Activated T-cell treated with anti-CD3 and anti-CD28 coated beads for 48 hours (primary cell): ENCODE data around the gene ANKRD40.

Experiments used
- DNase-seq: peaks from one replicate; pipeline ENCODE4 v3.0.0-alpha.2; 2020; ENCODE audit warnings: low read depth

ANKRD40 gene

DNA sequence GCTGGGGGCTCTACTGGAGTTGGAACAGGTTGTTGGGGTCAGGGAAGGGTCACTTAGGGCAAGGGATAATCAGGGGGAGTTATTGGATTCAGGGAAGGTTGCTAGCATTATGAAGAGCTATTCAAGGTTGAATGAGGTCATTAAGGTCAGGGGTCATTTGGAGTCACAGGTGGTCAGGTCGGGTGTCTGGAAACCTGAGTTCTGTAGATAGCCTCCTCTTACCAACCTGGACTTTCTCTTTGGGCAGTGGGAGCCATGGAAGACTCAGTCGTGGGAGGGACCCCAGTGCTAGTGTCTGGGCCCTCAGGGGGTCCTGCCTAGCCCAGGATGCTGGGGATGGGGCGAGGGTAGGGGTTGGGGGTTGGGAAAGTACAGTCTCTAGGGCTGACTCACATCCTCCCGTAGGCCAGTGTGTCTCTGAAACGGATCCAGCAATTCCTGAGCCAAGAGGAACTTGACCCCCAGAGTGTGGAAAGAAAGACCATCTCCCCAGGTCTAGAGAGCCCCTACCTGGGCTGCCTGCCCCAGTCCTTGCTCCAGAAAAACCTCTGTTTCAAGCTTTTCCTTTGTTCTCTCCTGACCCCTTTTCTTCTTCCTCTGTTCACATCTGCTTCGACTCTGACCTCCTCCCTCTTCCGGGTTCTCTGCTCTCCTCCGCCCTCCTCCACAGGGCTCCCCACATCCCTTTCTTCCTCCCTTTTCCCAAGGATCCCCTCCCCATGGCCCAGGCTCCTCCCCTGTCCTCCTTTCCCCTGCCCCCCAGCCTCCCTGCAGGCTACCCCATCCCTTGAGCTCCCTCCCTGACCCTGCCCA, 39.5 kb downstream of the ANKRD40 start:
- DNase-seq: no peak

DNA sequence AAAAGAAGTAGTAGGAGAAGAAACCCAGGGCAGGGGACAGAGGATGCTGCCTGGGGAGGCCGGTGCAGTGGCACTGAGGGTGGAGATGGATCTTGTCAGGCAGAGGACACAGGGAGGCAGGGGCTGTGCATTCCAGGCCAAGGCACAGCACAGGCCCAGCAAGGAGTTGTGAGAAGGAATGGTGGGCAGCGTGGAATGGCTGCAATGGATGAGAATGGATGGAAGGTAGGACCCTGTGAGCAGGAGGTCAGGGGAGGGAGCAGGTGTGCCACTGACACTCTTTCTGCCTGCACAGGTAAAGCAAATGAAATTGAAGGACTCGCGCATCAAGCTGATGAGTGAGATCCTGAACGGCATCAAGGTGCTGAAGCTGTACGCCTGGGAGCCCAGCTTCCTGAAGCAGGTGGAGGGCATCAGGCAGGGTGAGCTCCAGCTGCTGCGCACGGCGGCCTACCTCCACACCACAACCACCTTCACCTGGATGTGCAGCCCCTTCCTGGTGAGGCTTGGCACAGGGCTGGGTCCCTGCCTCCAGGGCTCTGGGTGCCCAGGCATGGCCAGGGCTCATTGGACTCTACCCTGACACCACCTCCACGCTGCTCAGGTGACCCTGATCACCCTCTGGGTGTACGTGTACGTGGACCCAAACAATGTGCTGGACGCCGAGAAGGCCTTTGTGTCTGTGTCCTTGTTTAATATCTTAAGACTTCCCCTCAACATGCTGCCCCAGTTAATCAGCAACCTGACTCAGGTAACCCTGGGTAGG, 40.3 kb downstream of the ANKRD40 start:
- no peak for DNase-seq

DNA sequence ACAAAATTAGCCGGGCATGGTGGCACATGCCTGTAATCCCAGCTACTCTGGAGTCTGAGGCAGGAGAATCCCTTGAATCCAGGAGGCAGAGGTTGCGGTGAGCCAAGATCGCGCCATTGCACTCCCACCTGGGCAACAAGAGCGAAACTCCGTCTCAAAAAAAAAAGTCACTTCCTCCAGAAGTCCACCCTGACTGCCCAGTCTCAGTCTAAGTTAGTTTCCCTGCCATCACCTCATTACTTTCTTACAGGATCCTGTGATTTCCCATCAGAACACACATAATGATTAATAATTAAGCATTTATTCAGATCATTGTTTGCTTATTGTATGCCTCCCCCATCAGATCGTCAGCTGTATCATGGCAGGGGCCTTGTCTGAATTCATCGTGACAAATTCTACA, 41.4 kb downstream of the ANKRD40 start:
- no peak for DNase-seq

DNA sequence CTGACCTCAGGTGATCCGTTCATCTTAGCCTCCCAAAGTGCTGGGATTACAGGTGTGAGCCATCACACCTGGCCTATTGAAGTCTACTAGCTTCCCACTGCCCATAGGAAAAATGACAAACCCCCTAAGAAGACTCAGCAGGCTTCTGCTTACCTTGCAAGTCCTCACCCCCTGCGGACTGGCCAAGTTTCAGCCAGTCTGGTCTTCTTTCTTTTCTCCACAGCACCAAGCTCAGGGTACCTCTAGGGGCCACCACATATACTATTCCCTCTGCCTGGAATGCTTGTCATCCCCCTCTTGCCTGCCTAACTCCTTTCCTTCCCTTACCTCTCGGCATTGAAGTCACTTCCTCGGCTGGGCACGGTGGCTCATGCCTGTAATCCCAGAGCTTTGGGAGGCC, 41.9 kb downstream of the ANKRD40 start:
- DNase-seq: no peak

GRCh38 chr17:50664788-50665458, 42.8 kb downstream of the ANKRD40 start:
- DNase-seq: no peak

GRCh38 chr17:50663812-50664374, 43.8 kb downstream of the ANKRD40 start:
- no peak for DNase-seq

- no peak for DNase-seq
Observed at GRCh38 chr17:50662632-50663225, 45.0 kb downstream of the ANKRD40 start.

- peak; percentile 10 for DNase-seq
Observed at GRCh38 chr17:50661795-50662391, 45.8 kb downstream of the ANKRD40 start.

DNA sequence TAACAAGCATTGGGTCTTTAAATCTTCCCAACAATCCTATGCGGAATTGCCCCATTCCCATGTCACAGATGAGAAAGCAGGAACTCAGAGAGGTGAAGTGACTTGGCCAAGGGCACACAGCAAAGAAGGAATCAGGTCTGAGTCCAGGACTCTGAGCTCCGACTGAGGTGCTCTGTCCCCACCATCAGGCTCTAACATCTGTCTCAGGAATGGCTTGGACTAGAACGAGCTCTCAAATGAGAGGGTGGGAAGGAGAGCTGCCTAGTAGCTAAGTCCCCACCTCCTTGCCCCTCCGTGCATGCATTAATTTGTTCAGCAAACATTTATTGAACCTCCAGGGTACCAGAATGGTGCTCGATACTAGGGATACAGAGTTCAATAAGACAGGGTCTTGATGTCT, 46.4 kb downstream of the ANKRD40 start:
- DNase-seq: no peak

DNA sequence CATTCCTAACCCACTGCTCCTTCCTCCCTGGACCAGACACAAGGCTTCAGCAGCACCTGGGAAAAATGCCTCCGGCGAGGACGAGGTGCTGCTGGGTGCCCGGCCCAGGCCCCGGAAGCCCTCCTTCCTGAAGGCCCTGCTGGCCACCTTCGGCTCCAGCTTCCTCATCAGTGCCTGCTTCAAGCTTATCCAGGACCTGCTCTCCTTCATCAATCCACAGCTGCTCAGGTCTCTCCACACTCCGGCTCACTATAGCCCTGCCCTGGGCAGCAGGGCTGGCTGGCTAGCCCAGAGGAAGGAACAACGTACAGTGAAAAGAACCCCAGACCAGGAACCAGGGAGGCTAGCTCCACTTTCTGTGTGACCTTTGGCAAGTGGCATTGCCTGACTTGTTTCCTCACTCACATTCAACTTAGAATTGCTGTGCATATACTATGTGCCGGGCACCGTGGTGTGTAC, 46.8 kb downstream of the ANKRD40 start:
- DNase-seq: no peak

DNA sequence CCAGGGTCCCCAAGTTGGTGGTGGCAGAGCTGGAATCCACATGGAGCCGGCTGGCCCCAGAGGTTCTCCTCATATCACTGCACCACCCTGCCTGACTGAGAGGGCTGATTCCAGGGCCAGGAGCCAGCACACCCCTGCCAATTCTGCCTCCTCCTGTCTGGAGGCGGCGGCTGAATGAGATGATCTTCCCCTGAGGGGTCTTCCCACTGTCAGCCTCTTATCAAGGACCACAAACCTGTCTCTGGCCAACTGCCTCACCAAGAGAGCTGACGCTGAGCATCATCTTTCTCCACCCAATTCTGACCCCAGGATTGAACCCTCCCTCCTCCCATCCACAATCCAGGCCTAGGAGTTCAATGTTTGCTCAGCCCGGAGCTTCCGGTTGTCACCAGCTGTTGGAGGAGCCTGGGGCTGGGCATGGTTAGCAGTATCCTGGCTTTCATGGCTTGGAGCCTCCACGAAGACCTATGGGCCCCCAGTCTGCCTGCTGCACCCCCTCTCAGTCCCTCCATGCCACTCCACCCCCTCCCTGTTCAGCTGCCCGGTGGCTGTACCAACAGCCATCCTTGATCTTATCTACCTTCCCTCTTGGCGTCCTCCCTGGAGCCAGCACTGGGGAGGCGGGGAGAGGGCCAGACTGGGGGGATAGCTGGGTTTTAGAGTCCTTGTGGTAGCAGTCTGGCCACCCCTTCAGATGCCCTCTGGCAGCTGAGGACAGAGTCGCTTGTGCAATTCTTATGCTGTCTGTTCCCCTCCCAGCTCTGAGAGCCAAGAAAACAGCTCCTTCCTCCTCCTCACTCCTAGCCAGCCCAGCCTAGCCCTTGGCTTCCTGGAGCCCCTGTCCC, 47.5 kb downstream of the ANKRD40 start:
- DNase-seq: no peak

DNA sequence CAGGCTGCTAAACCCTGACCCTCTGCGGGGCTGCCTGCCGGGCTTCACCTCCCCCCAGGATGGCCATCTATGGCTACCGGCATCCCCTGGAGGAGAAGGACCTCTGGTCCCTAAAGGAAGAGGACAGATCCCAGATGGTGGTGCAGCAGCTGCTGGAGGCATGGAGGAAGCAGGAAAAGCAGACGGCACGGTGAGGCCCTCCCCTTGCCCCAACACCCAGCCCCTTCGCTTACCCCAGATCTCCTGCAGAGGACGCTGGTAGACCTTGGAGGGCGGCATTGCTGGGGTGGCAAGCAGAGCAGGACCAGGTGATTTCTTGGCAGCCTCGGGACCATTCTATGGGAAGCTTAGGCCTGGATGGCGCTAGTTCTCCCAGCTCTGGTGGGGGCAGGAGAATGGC, 48.5 kb downstream of the ANKRD40 start:
- DNase-seq: no peak

DNA sequence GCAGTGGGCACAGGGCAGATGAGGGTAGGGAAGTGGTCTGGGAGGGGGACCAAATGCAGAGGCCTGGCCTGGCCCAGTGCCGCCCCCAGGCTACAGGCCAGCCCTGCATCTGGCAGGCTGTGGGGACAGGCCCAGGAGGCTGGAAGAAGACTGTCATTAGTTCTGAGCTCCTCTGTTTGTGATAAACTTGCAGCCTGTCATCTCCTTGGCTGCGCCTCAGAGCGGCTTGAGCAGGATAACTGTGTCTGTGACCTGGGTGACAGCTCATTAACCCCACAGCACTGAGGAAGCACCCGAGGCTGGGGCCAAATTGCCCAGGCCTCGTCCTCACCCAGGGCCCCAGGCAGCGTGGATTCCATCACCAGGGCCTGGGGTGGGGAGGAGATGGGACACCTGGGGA, 49.1 kb downstream of the ANKRD40 start:
- no peak for DNase-seq

- DNase-seq: no peak
Observed at GRCh38 chr17:50657627-50658026, 50.1 kb downstream of the ANKRD40 start.

GRCh38 chr17:50657054-50657453, 50.7 kb downstream of the ANKRD40 start:
- no peak for DNase-seq

DNA sequence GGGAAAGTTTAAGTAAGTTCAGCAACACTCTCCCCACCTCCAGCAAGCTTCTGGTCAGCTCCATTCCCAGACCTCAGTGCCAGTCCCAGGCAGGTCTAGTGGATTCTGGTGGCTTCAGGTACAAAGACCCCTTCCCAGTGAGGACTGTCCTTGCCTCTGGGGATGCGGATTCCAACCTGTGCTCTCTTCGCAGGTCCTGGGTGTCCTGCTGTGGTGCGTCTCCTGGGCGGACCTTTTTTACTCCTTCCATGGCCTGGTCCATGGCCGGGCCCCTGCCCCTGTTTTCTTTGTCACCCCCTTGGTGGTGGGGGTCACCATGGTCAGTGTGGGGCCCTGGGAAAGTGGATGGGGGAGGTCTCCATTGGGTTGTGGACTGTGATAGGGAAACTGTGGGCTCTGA, 51.2 kb downstream of the ANKRD40 start:
- DNase-seq: no peak

- DNase-seq: no peak
Observed at GRCh38 chr17:50653738-50654137, 54.0 kb downstream of the ANKRD40 start.

DNA sequence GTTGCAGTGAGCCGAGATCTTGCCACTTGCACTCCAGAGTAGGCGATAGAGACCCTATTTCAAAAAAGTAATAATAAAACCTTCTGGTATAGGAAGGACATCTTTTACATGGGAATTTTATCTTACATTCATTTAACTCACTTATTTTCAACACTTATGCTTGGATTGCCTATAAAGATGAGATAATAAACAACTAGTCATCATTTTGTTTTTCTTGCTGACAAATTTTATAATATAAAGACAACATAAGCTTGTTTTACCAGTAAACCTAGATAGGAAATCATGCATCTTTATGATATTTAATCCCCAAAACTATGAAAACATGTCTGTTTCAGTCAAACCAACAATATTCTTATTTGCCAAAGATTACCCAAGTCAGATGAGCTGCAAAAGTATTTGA, 56.1 kb downstream of the ANKRD40 start:
- DNase-seq: no peak

DNA sequence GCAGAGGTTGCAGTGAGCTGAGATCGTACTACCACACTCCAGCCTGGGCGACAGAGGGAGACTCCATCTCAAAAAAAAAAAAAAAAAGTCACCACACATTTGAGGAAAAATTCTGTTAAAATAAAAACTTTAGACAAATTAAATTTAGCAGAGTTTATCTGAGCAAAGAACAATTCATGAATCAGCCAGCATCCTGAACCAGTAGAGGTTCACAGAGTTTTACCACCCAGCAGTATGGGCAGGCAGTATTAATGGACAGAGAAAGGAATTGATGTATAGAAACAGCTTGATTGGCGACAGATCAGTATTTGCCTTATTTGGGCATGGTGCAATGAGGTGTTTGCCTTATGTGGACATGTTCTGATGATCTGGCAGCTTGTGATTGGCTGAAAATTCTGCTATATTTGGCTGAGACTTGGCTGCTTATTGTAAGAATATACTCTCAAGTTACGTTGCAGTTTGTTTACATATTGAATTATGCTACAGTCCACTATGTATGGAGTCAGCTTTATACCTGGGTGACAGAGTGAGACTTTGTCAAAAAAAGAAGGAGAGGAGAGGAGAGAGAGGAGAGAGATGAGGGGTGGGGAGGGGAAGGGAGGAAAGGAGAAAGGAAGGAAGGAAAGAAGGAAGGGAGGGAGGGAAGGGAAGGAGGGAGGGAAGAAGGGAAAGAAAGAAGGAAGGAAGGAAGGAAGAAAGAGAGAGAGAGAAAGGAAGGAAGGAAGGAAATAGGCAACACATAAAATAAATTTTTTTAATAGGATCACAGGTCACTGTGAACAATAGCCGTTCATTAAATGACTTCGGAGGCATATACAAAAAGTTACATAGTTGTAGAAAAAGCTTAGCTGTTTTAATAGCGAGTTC, 58.4 kb downstream of the ANKRD40 start:
- no peak for DNase-seq

GRCh38 chr17:50647187-50647586, 60.5 kb downstream of the ANKRD40 start:
- DNase-seq: no peak
